SK-N-SH (cell line): ENCODE data around the gene PSMD14.

ENCODE experiments used
- EP300 ChIP-seq, 2 experiments: IDR thresholded peaks; 2 replicates each; pipeline versions ENCODE4 v1.4.0 to v1.6.1; 2012; ENCODE audit warnings: borderline replicate concordance in 1 of 2, low read depth in 1 of 2, low read length in 1 of 2
- GABPA ChIP-seq: IDR thresholded peaks from 2 replicates; pipeline ENCODE4 v1.4.0; 2012; ENCODE audit warnings: low read depth, mild to moderate bottlenecking
- MXI1 ChIP-seq: IDR thresholded peaks from 2 replicates; pipeline ENCODE4 v1.6.1; 2012; ENCODE audit warnings: mild to moderate bottlenecking, low read depth, low read length, improper control_type of control experiment
- RFX5 ChIP-seq: IDR thresholded peaks from 2 replicates; pipeline ENCODE4 v1.6.1; 2012; ENCODE audit warnings: mild to moderate bottlenecking, improper control_type of control experiment, low read length
- TF ChIP-seq, protein P1 (sequence below): fragments of 200-600 bp; sonication (generic); IDR thresholded peaks from 2 replicates; pipeline ENCODE4 v1.6.1; 2017; ENCODE audit warnings: antibody characterized with exemption, mild to moderate bottlenecking, moderate library complexity

DNA sequence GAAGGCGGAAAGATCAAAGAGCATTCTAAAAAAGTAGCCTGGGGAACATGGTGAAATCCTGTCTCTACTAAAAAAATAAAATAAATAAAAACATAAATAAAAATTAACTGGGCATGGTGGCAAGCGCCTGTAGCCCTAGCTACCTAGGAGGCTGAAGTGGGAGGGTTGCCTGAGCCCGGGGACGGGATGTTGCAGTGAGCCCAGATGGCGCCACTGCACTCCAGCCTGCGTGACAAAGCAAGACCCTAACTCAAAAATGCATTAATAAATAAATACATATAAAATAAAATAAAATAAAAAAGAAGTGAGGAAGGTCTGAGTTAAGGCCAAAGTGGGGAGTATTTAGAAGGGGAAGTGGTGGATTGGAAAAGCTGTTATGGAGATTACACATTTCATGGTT, 1.3 kb upstream of the PSMD14 start:
- TF ChIP-seq MXI1 (no peak), GABPA (no peak), EP300 (IDR thresholded peaks at IDR 0.05; ENCODE audit: borderline replicate concordance in 1 of 2, low read depth in 1 of 2, low read length in 1 of 2) (no peak), RFX5 (no peak)
- TF ChIP-seq, protein P1, sequence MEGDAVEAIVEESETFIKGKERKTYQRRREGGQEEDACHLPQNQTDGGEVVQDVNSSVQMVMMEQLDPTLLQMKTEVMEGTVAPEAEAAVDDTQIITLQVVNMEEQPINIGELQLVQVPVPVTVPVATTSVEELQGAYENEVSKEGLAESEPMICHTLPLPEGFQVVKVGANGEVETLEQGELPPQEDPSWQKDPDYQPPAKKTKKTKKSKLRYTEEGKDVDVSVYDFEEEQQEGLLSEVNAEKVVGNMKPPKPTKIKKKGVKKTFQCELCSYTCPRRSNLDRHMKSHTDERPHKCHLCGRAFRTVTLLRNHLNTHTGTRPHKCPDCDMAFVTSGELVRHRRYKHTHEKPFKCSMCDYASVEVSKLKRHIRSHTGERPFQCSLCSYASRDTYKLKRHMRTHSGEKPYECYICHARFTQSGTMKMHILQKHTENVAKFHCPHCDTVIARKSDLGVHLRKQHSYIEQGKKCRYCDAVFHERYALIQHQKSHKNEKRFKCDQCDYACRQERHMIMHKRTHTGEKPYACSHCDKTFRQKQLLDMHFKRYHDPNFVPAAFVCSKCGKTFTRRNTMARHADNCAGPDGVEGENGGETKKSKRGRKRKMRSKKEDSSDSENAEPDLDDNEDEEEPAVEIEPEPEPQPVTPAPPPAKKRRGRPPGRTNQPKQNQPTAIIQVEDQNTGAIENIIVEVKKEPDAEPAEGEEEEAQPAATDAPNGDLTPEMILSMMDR: no peak
